Liver (tissue), 3 donors: Measurements from ENCODE around the gene ACSBG1.

Experiments
- ATF3 ChIP-seq: IDR thresholded peaks from 2 replicates; pipeline ENCODE4 v1.6.1; 2016; ENCODE audit warnings: antibody characterized with exemption
- EGR1 ChIP-seq, 2 donors: IDR thresholded peaks; 2 replicates each; pipeline ENCODE4 v1.6.1; 2016 to 2018; ENCODE audit warnings: antibody characterized with exemption in 2 of 2, low read depth in 2 of 2
- JUND ChIP-seq, 2 donors: IDR thresholded peaks; 2 replicates each; pipeline ENCODE4 v1.6.1; 2016; ENCODE audit warnings: antibody characterized with exemption in 2 of 2
- RAD21 ChIP-seq, 2 donors: IDR thresholded peaks; 2 replicates each; pipeline ENCODE4 v1.6.1; 2016; ENCODE audit warnings: antibody characterized with exemption in 2 of 2, mild to moderate bottlenecking in 2 of 2
- REST ChIP-seq: IDR thresholded peaks from 2 replicates; pipeline ENCODE4 v1.6.1; 2016; ENCODE audit warnings: antibody characterized with exemption, mild to moderate bottlenecking
- RXRA ChIP-seq, 2 donors: IDR thresholded peaks; 2 replicates each; pipeline ENCODE4 v1.6.1; 2017 to 2018; ENCODE audit warnings: antibody characterized with exemption in 2 of 2, mild to moderate bottlenecking in 1 of 2
- TAF1 ChIP-seq: conservative IDR thresholded peaks from 2 replicates; pipeline ENCODE4 v1.6.1; 2016; ENCODE audit warnings: antibody characterized with exemption, mild to moderate bottlenecking
- YY1 ChIP-seq: IDR thresholded peaks from 2 replicates; pipeline ENCODE4 v1.6.1; 2016; ENCODE audit warnings: antibody characterized with exemption, mild to moderate bottlenecking
- ZBTB33 ChIP-seq: IDR thresholded peaks from 2 replicates; pipeline ENCODE4 v1.6.1; 2016; ENCODE audit warnings: antibody characterized with exemption
- TF ChIP-seq, protein P1 (sequence below): fragments of 150-350 bp; IDR thresholded peaks from 2 replicates; pipeline ENCODE4 v1.5.1; 2017; ENCODE audit warnings: improper control_type of control experiment, low read depth, low read length; ENCODE audit not compliant: missing input control
- TF ChIP-seq, protein P2 (sequence below): IDR thresholded peaks from 2 replicates; pipeline ENCODE4 v1.6.1; 2016; ENCODE audit warnings: antibody characterized with exemption
- donor health status: healthy.
- donor health status: healthy.

- no peak for TF ChIP-seq REST
- TF ChIP-seq, protein P1, sequence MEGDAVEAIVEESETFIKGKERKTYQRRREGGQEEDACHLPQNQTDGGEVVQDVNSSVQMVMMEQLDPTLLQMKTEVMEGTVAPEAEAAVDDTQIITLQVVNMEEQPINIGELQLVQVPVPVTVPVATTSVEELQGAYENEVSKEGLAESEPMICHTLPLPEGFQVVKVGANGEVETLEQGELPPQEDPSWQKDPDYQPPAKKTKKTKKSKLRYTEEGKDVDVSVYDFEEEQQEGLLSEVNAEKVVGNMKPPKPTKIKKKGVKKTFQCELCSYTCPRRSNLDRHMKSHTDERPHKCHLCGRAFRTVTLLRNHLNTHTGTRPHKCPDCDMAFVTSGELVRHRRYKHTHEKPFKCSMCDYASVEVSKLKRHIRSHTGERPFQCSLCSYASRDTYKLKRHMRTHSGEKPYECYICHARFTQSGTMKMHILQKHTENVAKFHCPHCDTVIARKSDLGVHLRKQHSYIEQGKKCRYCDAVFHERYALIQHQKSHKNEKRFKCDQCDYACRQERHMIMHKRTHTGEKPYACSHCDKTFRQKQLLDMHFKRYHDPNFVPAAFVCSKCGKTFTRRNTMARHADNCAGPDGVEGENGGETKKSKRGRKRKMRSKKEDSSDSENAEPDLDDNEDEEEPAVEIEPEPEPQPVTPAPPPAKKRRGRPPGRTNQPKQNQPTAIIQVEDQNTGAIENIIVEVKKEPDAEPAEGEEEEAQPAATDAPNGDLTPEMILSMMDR = no peak
- no peak for TF ChIP-seq YY1
- no peak for TF ChIP-seq TAF1
- TF ChIP-seq, protein P2, sequence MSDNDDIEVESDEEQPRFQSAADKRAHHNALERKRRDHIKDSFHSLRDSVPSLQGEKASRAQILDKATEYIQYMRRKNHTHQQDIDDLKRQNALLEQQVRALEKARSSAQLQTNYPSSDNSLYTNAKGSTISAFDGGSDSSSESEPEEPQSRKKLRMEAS = no peak
- TF ChIP-seq JUND (IDR thresholded peaks at IDR 0.05) = no peak
- TF ChIP-seq EGR1 (IDR thresholded peaks at IDR 0.05; ENCODE audit: low read depth in 2 of 2) = no peak
- TF ChIP-seq RXRA (IDR thresholded peaks at IDR 0.05) = no peak
- TF ChIP-seq ATF3 = no peak
- TF ChIP-seq ZBTB33 = no peak
- no peak for TF ChIP-seq RAD21 (IDR thresholded peaks at IDR 0.05)
Observed at GRCh38 chr15:78247911-78248310, 13.5 kb upstream of the ACSBG1 start.
